ENCODE measurements around the gene SAP130. TPM values are rescaled to one million over a fixed set of nuclear protein-coding genes. Genes with fewer than 3 reads are reported as not detected.

SAP130 gene
- polyA plus RNA-seq, 4 donors: 25.6 to 30.3 (median 27.9) TPM

GRCh38 chr2:128027278-128027800, 520 bp downstream of the SAP130 start:
- DNase-seq (ENCODE audit: low read depth in 4 of 4, low spot score in 3 of 4): peak; percentile 96 to 99 (median 97)

DNA sequence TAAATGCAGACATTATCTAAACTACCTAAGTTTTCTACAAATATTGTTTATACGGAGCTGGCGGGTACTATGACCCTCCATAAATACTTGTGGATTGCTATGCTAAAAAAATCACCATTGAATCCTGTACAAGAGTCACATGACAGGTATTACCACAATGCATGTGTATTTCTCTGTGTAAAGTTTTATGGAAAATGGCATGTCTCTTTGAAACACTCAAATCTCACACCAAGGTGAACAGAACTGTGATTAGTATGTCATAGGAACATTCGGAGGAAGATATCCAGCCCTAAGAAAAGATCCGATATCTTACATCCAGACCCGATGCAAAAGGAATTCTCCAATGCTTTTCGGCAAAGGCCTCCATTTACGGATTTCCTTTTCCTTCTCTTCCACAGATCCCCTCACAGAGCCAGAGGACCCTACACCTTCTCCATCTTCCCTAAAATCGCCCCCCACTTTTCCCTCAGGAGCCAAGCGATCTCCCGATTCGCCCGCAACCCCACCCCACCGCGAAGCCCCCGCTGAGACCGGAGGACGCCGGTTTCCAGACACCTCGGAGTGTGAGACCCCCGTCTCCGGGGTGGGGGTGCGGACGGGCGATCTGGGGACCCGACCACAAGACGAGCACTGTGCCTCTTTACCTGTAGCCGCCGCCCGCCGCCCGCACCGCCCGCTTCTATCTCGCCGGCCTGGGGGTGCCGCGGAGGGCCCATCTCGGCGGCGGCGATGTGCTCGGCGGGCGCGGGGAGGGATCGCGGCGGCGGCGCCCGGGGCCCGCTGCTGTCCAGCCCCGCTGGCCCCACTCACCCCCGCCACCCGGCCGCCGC, 1.2 kb downstream of the SAP130 start:
- DNase-seq (ENCODE audit: low read depth in 4 of 4, low spot score in 3 of 4): peak in 2 of 4 donors; percentile 6 to 12

GRCh38 chr2:128024816-128025215, 3.0 kb downstream of the SAP130 start:
- no peak for DNase-seq (ENCODE audit: low read depth in 4 of 4, low spot score in 3 of 4)

- DNase-seq (ENCODE audit: low read depth in 4 of 4, low spot score in 3 of 4): no peak
These were observed 10.3 kb downstream of the SAP130 start for GRCh38 chr2:128017561-128017960.

GRCh38 chr2:128016620-128017019, 11.2 kb downstream of the SAP130 start:
- DNase-seq (ENCODE audit: low read depth in 4 of 4, low spot score in 3 of 4): no peak

DNA sequence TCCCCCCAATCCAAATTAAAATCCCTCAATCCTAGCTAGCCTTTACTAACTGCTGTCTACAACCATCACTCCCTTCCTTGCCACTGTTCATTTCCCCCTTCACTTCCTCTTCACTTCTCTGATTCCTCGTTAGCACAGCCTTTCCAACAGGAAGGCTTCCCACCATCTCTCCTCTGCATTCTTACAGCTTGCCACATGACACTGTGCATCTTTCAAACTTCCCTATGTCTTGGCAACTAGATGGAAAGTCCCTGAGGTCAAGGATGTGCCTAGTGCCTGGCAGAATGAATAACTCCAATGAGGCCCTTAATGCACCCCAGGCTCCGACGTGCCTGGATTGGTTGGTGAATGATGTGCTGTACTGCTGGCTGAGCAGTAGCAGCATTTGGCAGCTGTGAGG, 15.2 kb downstream of the SAP130 start:
- no peak for DNase-seq (ENCODE audit: low read depth in 4 of 4, low spot score in 3 of 4)

GRCh38 chr2:128008074-128008672, 19.7 kb downstream of the SAP130 start:
- no peak for DNase-seq (ENCODE audit: low read depth in 4 of 4, low spot score in 3 of 4)

- DNase-seq (ENCODE audit: low read depth in 4 of 4, low spot score in 3 of 4): no peak
These were observed 23.4 kb downstream of the SAP130 start for GRCh38 chr2:128004509-128004908.

DNA sequence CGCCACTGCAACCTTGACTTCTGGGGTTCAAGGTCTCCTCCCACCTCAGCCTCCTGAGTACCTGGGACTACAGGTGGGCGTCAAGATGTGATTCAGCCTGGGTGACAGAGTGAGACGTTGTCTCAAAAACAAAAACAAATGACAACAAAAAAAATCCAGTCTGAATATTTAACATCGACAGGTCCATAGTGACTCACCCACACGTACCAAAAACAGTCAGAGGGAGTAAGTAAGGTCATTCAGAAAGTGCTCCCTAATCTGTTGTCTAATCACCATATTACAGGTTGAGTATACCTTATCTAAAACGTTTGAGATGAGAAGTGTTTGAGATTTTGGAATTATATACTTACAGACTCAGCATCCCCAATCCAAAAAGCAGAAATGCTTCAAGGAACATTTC, 24.4 kb downstream of the SAP130 start:
- DNase-seq (ENCODE audit: low read depth in 4 of 4, low spot score in 3 of 4): no peak

GRCh38 chr2:127996160-127996559, 31.7 kb downstream of the SAP130 start:
- no peak for DNase-seq (ENCODE audit: low read depth in 4 of 4, low spot score in 3 of 4)

GRCh38 chr2:127995725-127996124, 32.1 kb downstream of the SAP130 start:
- DNase-seq (ENCODE audit: low read depth in 4 of 4, low spot score in 3 of 4): no peak

DNA sequence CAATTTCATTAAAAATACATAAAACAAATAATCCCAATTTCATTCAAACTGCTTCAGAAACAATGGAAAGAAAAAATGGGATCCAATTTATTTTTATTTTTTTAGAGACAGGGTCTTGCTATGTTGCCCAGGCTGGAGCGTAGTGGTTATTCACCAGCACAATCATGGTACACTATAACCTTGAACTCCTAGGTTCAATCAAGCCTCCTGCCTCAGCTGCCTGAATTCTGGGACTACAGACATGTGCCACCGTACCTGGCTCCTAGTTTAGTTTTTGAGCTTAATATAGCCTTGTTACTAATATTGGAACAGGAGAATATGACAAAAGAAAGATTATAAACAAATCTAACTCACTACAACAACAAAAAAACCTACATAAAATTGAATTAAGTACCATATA, 34.2 kb downstream of the SAP130 start:
- DNase-seq (ENCODE audit: low read depth in 4 of 4, low spot score in 3 of 4): no peak

DNA sequence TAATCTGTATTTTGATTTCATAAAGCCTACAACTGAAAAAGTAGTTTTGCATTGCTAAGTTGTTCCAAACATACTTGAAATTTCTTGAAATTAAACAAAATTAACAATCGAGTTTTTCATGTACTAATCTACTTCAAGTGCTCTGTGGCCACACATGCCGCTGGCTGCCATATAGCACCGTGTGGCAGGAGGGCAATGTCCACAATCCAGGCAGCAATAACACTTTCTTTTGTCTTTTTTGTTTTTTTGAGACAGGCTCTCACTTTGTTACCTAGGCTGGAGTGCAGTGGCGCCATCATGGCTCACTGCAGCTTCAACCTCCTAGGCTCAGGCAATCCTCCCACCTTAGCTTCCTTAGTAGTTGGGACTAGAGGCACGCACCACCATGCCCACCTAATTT, 36.1 kb downstream of the SAP130 start:
- DNase-seq (ENCODE audit: low read depth in 4 of 4, low spot score in 3 of 4): no peak

DNA sequence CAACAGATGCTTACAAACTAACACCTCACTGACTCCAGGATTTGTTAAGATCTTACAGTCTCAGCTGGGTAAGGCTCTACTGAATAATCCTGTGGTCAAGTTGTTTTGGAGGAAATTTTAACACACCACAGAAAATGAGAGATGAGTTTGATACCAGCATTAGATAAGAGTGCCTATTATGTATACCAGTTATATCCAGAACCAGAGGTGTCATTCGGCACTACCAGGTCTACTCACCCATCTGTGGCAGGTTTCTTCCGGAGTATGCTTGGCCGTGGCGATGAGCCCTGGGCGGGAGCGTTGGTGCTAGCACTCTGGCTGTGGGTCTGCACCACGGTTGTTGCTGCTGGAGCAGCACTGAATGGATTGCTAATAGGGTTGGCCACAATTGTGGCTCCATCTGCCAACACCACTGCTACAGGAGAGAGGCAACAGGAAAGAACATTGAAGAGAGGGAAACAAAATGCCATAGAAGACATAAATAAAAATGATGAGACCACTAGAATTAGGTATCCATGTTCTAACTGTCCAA, 41.2 kb downstream of the SAP130 start:
- DNase-seq (ENCODE audit: low read depth in 4 of 4, low spot score in 3 of 4): no peak

- DNase-seq (ENCODE audit: low read depth in 4 of 4, low spot score in 3 of 4): no peak
These were observed 42.1 kb downstream of the SAP130 start for GRCh38 chr2:127985735-127986134.

DNA sequence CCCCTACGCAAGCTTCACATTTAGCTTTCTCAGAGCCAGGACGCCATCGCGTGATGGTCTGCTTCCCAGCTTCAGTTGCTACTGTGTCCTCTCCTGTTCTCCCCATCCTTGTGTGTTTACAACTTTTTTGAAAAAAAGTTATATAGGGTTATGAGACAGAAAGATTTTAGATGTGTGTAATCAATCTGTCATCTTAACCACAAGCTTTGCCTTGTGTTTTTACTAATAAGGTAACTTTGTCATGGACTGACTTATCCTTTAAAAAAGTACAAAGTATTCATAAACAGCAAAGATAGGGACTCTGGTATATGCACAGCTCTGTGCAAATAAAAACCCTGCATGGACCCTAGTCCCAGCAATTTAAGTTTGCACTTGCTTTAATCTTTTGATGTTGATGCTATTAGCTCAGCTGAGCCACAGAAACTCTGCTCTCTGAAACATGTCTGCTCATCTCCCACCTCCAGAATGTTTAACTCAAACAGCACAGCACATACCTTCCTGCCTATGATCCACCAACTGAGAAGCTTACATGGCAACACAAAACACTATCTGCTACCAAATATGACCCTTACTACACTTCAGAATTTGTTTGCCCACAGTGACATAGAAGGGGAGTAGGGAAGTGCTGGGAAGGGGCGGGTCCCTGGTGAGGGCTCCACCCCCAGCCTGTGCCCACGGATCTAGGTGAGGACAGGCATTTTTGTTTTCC, 42.7 kb downstream of the SAP130 start:
- DNase-seq (ENCODE audit: low read depth in 4 of 4, low spot score in 3 of 4): no peak

DNA sequence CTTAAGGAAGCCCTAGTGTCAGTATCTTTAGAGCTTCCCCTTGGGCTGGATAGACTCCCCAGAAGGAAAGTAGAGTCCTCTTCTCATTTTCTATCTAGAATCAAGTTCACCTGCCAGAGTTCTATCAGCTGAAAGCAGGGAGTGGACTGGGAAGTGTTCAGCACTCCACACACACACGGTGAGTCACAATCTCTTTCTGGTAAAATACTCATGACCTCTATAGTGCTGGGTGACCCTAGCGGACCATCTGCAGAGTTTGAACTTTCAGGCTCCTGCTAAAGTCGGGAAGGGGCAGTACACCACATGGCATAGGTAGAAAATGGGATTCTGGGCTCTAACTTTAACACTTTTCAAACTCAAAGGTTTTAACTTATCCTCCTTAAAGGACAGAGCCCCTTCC, 43.3 kb downstream of the SAP130 start:
- no peak for DNase-seq (ENCODE audit: low read depth in 4 of 4, low spot score in 3 of 4)

- DNase-seq (ENCODE audit: low read depth in 4 of 4, low spot score in 3 of 4): no peak
These were observed 58.4 kb downstream of the SAP130 start for GRCh38 chr2:127969446-127969845.

GRCh38 chr2:127968610-127969339, 59.1 kb downstream of the SAP130 start:
- no peak for DNase-seq (ENCODE audit: low read depth in 4 of 4, low spot score in 3 of 4)

DNA sequence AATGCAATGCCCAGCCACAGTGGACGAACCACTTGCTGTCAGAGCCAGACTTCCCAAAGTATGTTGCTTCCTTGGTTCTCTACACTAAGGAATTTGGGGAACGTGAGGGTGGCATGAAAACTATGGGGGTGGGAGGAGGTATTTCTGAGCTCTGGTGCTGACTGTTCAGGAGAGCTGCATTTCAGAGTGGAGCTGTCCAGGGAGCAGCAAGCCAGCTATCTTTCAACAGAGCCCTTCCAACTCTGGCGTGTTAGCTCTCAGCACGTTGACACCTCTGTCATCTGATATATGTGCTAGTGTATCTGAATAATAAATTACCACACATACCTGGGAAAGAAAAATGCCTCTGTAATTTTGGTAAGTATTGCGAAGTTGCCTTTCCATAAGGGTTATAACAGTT, 66.1 kb downstream of the SAP130 start:
- DNase-seq (ENCODE audit: low read depth in 4 of 4, low spot score in 3 of 4): no peak

- no peak for DNase-seq (ENCODE audit: low read depth in 4 of 4, low spot score in 3 of 4)
These were observed 70.6 kb downstream of the SAP130 start for GRCh38 chr2:127957240-127957639.

Data from left renal pelvis (tissue), 4 donors.